ENCODE results near the gene TRIO. TPM values are rescaled to one million over a fixed set of nuclear protein-coding genes. Genes with fewer than 3 reads are reported as not detected.

Gene TRIO
- total and polyA plus RNA-seq, 12 donors, result 26.2 to 85.2 (median 61.9) TPM

DNA sequence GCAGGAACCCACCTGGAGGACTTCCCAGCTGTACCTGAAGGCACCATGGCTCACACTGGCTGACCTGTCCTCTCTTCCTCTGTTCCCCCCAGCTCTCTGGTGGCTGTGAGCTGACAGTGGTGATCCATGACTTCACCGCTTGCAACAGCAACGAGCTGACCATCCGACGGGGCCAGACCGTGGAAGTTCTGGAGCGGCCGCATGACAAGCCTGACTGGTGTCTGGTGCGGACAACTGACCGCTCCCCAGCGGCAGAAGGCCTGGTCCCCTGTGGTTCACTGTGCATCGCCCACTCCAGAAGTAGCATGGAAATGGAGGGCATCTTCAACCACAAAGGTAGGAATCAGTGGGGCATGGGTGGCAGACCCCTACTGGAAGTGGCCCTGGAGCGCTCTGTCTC lies 276.5 kb downstream of the TRIO start:
- WGBS, 2 donors, result 97% methylated on average over 12 of the region's 12 CpGs
- H3K27me3 ChIP-seq, result no peaks in the 10 kb centered on the region
- ATAC-seq (no peak), DNase-seq (no peak)
- H3K27ac ChIP-seq, result peak overlapping the region in 1 of 10 donors; percentile 21
- H3K36me3 ChIP-seq, result peaks cover 0 to 93% (median 10%) of the 10 kb centered on the region in 9 donors
- intact Hi-C loops (cut with DNase I), result no loop called here
- H3K4me3 ChIP-seq, result no peak overlapping the region
- H3K9me3 ChIP-seq, result no peaks in the 10 kb centered on the region
- TF ChIP-seq, protein P1, sequence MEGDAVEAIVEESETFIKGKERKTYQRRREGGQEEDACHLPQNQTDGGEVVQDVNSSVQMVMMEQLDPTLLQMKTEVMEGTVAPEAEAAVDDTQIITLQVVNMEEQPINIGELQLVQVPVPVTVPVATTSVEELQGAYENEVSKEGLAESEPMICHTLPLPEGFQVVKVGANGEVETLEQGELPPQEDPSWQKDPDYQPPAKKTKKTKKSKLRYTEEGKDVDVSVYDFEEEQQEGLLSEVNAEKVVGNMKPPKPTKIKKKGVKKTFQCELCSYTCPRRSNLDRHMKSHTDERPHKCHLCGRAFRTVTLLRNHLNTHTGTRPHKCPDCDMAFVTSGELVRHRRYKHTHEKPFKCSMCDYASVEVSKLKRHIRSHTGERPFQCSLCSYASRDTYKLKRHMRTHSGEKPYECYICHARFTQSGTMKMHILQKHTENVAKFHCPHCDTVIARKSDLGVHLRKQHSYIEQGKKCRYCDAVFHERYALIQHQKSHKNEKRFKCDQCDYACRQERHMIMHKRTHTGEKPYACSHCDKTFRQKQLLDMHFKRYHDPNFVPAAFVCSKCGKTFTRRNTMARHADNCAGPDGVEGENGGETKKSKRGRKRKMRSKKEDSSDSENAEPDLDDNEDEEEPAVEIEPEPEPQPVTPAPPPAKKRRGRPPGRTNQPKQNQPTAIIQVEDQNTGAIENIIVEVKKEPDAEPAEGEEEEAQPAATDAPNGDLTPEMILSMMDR (IDR thresholded peaks at IDR 0.05), result no peak
- H3K4me1 ChIP-seq, result peaks cover 0 to 40% (median 15%) of the 10 kb centered on the region in 9 donors

DNA sequence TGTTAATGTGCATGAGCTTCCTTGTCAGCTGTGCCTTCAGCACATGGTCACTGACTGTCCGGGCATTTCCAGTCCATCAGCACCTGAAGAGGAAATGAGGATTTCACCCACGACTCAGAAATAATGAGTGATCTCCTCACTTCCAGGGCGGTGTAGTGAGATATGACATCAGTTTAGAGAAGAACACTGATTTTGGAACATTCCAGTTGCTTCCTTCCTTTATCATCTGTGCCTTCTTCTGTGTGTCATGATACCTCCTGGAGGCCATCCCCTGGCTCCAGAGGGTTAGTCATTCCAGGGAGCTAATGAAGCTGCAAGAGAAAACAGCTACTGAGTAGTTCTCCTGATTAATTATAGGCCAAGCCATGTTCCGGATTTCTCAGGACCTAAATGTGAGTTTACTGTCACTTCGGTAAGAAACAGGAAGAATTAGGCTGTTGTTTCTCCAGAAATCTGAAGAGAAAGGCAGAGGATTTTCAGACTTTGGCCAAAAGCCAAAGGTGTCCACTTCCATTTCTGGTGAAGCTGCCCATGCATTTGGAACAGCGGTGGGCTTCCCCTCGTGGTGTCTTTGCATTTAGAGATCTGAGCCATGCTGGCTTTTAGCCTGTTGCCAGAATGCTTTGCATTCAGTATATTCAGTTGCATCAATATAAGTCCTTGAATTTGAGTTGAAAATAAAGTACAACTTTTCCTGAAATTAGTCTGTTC lies 277.1 kb downstream of the TRIO start:
- DNase-seq, result no peak
- WGBS, 2 donors, result 65 to 73% methylated on average over 7 of the region's 7 CpGs
- Histone ChIP-seq H3K4me1 (peaks cover 0 to 40% (median 15%) of the 10 kb centered on the region in 9 donors), H3K9me3 (no peaks in the 10 kb centered on the region), H3K36me3 (peaks cover 0 to 93% (median 4%) of the 10 kb centered on the region in 9 donors), H3K27me3 (no peaks in the 10 kb centered on the region), H3K27ac (peak overlapping the region in 2 of 10 donors; percentile 3 to 21), H3K4me3 (no peak overlapping the region)
- intact Hi-C loops (cut with DNase I), result no loop called here
- ATAC-seq, result no peak
- TF ChIP-seq, protein P1 (IDR thresholded peaks at IDR 0.05), result no peak

DNA sequence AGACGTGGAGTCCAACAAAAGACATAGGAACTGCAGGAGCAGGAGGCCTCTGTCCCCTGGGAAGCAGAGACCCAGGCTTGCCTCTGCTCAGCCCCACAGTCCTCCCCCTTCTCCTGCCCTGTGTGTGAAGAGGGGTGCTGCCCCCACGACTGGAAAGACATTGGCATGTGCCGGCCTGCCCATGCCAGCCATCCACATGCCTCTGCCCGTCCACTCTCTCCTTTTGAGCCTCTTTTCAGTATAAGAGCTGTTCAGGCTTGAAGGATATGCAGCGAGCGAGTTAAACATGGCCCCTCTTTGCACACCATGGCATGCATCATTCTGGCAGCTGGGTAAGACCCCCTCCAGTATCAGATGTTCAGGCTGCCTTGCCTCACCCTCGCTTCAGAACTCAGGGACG lies 278.7 kb downstream of the TRIO start:
- Histone ChIP-seq H3K27ac (no peak overlapping the region), H3K4me1 (peaks cover 0 to 37% (median 15%) of the 10 kb centered on the region in 9 donors), H3K4me3 (no peak overlapping the region), H3K36me3 (peaks cover 0 to 95% (median 3%) of the 10 kb centered on the region in 9 donors), H3K9me3 (no peaks in the 10 kb centered on the region), H3K27me3 (no peaks in the 10 kb centered on the region)
- TF ChIP-seq, protein P1 (IDR thresholded peaks at IDR 0.05), result no peak
- ATAC-seq (no peak), DNase-seq (no peak)
- 89 to 91% methylated on average over 8 of the region's 8 CpGs for WGBS, 2 donors
- intact Hi-C loops (cut with DNase I), result no loop called here

DNA sequence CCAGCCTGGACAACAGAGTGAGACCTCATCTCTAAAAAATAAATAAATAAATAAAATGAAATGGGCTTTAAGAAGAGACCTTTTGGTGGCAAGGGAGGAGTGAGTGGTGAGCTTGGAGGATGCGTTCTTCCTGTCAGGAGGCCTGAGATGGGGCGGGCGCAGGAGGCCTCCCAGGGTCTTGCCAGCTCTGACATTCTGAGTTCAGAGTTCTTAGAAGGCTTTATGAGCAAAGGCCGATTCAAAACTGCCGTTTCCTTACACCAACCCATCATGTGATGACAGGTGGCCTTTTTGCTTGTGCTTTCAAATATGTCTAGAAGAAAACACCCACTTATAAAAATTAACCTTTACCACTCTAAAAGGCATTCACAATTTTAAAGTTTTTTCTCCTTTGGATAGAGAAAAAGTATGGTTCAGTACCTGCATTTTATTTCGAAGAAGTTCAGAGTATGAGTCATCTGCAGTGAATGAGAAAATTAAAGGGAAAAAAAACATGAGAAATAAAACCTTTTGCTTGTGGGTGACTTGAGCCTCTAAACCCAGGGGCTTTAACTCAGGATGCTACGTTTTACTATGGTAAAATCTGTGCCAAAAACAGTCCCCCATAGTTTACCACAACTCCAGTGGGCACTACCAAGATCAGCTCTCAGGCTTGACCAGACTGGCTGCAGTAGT lies 281.0 kb downstream of the TRIO start:
- WGBS, 2 donors, result 87 to 92% methylated on average over 7 of the region's 7 CpGs
- no peaks in the 10 kb centered on the region for H3K9me3 ChIP-seq
- TF ChIP-seq, protein P1 (IDR thresholded peaks at IDR 0.05), result no peak
- intact Hi-C loops (cut with DNase I), result no loop called here
- no peak for DNase-seq
- H3K27me3 ChIP-seq, result no peaks in the 10 kb centered on the region
- H3K36me3 ChIP-seq, result peaks cover 0 to 82% (median 3%) of the 10 kb centered on the region in 9 donors
- no peak overlapping the region for H3K27ac ChIP-seq
- no peak overlapping the region for H3K4me3 ChIP-seq
- peaks cover 11 to 36% (median 22%) of the 10 kb centered on the region in 9 donors for H3K4me1 ChIP-seq
- ATAC-seq, result no peak

All from heart right ventricle (tissue), 16 donors.